Retina (tissue), 1 donor: Measurements from ENCODE around the gene HOXA3.
A peak's percentile ranks its signal among the peaks of the same experiment; 100 is the strongest.

ENCODE experiments used
- DNase-seq: peaks from one replicate; pipeline ENCODE4 v3.0.0-alpha.2; 2016

HOXA3 gene

DNA sequence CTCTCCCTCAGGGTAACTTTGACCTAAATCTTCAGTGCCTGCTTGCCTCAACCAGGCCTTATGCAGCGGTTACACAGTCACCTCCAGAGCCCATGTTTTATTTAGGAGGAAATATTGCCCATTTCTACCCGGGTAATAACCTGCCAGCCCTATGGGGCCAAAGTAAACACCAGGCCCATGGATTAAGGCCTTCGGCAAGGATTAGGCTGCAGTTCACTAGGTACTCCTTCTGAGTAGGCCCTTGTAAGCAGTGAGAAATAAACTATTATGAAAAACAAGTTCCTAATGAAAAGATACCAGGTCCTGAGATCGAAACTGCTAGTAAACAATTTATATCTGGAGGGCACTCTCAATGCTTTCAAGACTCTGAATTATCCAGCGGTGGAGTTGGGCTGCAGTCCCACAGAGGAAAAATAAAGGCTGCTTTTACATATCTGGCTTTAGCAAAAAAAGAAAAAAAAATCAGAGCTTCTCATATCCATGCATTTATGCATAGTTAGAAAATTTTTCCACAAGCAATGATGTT lies 25.5 kb upstream of the HOXA3 start:
- no peak for DNase-seq

DNA sequence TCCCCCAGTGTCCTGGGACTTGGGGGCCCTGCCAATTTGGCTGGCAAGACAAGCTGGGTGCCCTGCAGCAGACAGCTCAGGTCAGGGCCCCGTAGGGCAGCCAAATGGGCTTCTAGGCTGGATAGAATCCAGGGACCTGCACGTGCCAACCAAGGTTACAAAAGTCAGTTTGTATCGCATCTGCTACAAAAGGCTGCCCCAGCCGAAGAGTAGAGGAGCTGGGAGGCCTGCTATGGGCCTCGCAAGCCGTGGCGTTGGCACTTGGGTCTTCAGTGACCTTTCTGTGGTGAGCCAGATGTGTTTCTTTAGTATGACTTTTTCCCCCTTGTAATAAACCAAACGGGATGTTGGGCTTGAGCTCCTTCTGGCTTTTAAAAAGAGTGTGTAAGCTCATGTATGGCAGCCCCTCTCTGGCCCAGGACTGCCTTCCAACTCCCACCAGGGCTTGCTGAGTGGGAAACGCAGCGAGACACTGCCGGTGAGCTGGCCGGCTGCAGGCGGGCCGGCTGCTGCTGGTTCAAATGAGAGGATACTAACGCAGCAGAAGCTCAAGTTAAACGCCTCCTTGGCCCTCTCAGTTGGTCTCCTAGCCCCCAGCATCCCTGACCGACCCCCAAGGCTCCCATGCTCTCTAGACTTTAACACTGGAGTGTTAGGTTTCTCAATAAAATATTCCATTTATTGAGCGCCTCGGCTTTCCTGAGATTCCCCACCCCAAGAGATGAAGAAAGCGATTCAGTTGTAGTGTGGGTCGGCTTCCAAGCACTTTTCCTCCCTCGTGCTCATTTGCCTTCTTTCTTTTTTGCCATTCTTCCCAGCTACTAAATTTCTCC lies 24.8 kb upstream of the HOXA3 start:
- no peak for DNase-seq

DNA sequence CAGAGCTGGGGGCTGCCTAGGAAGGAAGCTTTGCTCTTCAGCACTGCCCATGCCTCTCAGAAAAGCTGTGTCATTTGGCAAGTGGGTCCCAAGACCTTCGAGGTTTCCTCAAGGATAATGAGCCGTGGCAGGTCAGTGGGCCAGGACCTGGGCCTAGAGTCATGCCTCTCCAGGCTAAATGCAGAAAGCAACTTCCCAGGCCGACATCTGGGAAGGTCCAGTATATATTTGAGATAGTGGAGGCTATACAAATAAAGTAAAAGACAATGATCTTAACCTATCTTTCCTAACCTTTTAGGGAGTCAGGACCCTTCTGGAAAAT lies 24.1 kb upstream of the HOXA3 start:
- no peak for DNase-seq

DNA sequence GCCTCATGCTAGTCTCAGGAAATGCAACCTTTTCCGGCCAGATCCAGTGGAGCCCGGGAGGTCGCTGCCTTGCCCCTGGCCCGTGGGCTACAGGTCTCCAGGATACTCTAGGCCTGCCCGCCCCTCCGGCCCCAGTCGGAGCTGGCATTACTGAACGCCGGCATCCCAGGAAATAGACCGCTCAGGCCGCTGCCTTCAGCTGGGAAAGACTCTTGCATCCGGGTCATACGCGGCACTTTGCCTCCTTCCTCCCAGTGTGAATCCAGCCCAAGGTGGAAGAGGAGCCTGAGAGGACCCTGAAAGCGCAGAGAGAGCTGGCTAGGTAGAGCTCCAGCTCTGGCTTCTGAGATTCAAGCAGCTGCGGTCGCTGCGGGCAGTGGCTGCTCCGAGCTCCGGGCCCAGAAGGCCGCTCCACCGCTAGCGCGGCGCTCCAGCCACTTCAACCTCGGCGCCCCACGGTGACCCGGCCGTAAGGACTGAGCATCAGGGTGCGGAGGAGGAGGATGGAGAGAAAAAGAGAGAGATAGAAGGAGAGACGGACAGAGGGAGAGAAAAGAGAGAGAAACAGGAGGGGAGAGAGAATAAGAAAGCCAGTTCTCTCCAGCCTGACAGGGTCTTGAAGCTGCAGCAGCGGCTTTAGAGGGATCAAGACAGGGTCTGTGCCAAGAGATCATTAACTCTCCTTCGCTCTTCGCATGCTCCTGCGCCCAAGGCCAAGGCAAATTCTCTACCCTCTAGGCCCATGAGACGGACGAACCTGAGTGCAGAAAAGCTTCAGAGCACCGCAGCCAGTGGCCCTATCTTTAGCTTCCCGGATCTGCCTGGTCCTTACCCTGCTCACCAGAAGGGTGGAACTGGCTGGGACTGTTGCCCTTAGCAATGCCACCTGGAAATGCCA lies 23.5 kb upstream of the HOXA3 start:
- DNase-seq = peak; percentile 67

DNA sequence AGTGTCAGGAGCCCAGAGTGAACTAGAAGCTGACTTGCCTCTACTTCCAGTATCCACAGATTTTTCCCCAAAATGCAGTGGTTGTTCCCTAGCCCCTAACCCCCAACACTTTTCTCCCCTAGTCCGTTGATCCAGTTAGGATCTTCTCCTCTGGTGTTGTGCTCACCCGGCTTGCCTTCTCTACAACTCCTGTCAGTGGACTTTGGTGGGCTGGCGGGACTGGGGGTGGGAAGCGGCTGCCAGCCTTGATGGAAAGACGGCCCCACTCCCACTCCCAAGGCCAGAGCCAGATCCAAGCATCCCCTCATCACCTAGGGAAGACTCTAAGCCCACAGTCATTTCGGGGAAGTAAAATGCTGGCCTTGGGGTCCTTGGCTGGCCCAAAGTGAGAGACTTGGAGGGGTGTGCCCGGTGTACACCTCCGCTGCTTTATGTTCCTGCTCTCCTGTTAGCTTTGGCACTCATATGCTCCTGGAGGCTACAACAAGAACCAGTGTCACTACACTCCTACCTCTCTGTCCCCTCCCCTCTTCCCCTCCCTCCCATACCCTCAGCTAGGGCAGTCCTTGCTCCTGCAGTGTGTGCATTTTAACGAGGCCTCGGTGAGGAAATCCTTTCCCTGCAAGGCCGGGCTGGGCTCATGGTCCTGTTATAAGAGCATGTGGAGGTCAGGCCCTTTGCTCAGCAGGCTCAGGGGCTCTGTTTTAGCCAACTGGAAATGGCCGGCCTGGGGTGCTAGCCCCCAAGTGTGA lies 22.7 kb upstream of the HOXA3 start:
- DNase-seq = no peak

DNA sequence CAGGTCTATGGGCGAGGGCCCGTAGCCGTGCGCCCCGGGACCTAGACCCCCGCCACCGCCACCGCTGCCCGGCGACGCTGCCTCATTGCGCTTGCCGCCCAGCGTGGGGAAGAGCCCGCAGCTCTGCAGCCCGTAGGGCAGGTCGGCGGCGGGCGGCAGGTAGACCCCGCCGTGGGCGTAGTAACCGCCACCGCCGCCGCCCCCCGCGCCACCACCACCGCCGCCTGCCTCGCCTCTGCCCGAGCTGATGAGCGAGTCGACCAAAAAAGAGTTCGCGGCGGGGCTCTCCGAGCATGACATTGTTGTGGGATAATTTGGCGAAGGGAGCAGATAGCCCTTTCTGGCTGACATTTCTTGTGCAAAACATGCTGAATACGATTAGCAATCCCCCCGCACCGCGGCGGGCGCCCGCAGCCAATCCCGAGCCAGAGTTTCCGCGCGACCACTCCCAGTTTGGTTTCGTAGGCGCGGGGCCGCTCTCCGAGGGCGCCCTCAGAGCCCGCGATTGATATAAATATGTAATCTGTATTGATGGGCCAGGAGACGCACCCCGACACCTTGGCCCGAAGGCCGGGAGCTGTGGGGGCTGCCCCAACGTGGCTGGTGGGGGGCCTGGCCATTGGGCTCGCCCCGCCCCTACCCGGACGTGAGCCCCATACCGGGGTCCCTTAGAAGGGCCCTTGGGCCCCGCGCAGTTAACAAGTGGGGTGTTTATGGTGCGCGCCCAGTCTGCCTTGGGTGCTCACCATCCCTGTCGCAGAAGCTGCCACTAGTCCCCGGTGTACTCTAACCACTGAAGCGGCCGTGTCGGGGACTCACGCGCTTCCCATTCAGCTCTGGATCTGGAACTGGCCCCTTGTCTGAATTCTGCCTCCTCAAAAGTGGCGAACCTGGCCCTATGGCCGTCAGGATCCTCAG lies 21.8 kb upstream of the HOXA3 start, which contains the start of gene HOXA10:
Gene HOXA10, minus strand, starts transcription at position 365 of the 918 bp plus-strand sequence. Its CDS starts 14 bp downstream, at position 351.
- DNase-seq = peak; percentile 43

DNA sequence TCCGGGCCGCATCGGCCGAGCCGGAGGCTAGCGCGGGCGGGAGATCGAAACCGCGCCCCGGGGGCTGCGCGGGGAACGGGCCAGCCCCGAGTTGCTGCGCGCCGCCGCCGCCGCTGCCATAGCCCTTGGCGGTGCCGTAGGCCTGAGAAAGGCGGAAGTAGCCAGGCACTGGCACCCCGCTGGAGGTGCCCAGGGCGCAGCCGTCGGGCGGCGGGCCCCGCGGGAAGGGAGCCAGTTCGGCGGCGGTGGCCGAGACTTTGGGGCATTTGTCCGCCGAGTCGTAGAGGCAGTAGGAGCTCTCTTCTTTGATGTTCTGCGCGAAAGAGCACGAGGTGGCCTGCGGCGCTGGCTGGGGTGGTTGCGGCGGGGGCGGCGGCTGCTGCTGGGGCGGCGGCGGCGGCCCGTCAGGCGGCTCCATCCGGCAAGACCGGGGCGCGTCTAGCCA lies 21.1 kb upstream of the HOXA3 start:
- DNase-seq = no peak

DNA sequence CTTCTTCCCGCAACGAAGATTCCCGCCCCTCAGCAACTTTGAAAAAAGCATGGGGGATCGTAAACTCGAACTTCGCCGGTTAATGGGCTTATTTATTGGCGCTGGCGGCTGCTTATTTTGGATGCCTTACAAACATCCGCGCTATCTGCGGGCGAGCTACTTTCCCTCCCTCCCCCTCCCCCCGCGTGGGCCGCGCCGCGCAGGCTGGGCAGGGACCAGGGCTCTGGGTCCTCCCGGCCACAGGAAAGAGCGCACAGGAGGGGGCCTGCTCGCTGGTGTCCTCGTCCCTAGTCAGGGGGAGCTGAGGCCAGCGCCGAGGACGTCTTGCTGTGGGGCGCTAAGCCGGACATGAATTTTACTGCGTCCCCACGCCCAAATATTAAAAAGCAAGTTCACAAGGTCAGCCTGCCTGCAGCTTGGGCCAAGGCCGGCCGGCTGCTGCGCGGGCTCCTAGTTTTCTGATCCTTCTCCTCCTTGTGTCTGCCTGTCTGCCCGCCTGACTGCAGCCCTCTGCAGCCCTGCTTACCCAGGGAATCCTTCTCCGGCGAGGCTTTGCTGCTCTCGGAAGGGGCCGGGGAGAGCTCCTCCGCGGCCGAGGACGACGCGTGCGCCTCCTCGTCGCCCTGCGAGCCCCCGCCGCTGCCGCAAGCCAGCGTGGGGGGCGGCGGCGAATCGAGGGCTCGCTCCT lies 20.6 kb upstream of the HOXA3 start:
- DNase-seq = peak; percentile 76

DNA sequence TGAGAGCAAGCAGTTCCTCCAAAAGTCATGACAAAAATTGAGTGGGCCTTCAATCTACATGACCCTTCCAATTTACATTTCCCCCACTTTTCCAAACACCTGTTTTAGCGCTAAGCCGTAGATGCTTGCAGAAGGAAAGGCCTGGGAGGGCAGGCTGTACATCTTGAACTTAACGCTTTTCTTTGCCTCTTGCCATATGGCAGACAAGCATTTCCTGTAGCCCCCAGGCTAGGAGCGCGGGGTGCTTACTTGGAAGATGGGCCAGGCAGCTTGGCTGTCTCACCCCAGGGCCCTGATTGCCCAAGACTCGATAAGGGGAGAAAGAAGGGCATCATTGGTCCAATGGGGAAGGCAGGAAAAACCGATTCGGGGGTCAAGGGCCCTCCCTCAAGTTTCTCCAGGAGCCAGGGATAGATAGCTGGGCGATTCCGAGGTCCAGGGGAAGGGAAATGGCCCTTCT lies 20.0 kb upstream of the HOXA3 start:
- no peak for DNase-seq

DNA sequence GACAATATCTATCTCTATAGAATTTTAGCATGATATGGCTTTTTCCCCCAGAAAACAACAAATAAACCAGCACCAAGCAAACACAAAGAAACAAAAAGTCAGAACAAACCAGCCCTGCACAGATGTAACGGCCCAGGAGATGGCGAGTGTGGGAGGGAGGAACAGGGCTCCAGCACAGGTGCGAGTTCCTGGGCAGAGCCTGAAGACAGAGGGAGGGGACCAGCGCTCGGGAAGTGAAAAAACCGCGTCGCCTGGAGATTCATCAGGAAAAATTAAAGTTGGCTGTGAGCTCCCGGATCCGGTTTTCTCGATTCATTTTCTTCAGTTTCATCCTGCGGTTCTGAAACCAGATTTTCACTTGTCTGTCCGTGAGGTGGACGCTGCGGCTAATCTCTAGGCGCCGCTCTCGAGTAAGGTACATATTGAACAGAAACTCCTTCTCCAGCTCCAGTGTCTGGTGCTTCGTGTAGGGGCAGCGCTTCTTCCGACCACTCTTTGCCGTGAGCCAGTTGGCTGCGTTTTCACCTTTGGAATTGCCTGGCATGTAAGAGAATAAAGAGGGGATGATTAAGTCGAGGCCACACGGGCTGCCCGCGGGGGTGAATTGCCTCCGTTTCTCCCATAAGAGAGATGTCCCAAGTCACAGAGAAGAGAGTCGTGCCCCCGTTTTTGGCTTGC lies 19.4 kb upstream of the HOXA3 start:
- DNase-seq = no peak

DNA sequence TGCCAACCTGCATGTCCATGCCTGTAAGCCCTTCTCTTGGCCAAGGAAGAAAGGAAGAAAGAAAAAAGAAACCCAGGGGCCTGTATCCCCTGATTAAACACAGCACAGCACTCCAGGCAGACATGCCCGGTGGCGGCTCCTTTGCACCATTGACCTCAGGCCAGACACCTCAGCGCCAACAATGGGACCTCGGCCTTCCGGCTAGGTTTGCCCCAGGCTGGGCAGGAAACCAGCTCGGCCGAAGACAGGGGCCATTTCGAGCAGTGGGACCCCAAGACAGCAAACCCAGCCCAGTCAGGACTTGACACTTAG lies 18.9 kb upstream of the HOXA3 start:
- DNase-seq = no peak

DNA sequence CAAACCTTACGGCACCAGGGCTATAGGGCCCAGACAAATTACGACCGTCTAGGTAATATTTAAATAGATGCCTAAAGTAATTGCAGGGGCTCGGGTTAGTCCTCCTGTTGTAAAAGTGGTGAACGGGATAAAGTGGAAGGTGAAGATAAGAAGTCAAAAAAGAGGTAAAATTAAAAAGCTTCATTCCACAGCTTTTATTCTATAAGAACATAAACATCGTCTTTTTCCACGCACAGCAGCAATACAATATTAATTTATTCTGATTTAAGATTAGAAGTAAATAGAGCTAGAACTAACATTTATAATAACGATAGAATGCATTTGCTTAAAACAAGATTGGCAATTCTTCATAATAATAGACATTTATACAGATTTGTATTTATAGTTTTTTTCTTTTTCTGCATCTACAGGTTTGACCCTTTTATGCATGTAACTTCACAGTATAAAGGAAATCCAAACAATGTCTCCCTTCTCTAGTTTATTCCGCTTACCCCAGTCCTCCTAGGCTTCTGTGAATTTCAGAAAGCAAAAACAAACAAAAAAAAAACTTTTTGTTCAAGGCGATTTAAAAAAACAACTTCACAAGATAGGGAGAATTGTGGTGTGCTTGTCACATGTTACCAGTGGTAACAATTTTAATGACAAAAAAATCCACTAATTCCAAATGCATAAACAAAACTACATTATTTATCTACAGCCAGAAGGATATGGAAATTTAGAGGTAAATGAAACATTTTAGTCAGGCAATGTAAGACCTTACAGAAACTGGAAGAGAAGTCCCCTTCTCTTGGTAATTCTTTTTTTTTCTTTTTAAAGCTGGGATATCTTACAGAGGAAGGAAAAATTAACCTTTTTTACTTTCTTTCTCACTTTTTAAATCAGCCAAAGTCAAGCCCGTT lies 18.3 kb upstream of the HOXA3 start:
- no peak for DNase-seq

DNA sequence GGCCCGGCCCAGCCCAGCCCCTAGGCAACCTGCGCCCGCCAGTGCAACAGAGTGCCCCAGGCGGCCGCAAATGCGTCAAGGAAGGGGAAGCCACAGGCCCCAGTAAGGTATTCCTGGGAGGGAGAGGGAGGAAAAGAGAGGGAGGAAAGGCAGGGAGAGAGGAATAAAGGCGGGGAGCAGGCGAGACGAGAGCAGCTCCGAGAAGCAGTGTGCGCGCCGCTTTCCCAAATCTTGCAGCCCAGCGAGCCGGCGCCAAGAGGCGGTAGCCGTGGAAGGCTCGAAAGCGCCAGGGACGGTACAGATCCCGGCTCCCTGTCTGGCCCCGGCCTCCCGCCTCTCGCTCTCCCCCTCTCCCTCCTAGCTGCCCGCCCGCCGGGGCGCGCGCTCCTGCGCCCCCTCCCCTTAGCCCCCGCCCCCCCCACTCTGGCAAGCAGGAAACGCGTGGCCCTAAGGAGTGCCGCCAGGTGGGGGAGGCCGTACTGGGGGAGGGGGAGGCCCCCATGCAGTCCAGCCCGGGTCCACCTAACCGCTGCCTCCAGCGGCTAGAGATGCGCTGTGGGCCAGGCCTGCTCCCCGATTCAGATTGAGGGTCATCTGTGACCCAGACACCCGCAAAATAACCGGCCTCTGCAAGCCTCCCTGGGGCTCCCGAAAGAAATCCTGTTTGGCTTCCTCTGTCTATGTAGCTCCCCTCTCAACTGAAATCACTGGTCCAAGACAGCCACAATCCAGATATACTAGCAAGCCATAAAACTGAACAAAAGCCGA lies 17.5 kb upstream of the HOXA3 start:
- no peak for DNase-seq

DNA sequence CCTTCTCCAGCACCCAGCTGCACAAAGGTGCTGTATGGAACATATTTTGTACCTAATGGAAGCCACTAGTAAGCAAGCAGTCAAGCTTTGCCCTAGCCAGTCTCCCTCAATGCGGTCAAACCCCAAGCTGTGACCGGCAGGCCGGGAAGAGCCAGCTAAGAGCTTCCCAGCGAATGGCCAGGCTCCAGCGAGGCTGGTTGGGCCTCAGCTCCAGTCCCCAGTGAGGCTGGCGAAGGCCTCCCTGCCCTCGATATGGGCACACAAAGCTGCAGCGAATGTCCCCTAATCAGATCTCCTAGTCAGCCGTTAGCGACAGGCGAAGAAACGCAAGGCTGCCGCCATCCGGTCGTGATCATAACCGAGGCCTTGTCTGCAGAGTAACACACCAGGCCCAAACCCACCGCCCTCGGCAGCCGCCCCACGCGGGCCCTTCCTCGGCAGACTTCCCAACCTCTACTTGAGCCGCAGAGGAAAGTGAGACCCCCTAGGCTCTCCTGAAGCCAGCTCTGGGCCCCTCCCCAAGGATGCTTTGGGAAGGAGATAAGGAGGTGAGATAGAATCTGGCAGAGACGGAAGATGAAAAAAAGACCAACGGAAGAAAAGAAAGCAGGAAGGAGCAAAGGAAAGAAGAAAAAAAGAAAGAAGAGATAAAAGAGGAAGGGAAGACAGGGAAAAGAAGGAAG lies 16.0 kb upstream of the HOXA3 start:
- DNase-seq = no peak

DNA sequence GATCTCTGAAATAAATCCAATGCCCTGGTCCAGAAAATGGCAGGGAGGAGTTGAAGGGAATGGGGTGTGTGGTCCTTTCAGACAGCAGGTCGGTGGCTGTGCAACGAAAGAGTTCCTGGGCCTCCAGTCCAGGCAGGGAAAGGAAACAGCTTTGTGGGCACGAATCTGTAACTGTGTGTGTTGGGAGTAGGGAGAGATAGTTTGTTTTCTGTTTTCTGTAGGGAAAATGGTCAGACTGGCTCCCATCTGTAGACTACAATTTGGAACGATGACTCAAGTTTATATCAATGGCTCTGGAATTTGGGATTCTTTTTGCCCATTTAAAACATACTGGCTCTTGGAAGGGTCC lies 15.5 kb upstream of the HOXA3 start:
- no peak for DNase-seq

DNA sequence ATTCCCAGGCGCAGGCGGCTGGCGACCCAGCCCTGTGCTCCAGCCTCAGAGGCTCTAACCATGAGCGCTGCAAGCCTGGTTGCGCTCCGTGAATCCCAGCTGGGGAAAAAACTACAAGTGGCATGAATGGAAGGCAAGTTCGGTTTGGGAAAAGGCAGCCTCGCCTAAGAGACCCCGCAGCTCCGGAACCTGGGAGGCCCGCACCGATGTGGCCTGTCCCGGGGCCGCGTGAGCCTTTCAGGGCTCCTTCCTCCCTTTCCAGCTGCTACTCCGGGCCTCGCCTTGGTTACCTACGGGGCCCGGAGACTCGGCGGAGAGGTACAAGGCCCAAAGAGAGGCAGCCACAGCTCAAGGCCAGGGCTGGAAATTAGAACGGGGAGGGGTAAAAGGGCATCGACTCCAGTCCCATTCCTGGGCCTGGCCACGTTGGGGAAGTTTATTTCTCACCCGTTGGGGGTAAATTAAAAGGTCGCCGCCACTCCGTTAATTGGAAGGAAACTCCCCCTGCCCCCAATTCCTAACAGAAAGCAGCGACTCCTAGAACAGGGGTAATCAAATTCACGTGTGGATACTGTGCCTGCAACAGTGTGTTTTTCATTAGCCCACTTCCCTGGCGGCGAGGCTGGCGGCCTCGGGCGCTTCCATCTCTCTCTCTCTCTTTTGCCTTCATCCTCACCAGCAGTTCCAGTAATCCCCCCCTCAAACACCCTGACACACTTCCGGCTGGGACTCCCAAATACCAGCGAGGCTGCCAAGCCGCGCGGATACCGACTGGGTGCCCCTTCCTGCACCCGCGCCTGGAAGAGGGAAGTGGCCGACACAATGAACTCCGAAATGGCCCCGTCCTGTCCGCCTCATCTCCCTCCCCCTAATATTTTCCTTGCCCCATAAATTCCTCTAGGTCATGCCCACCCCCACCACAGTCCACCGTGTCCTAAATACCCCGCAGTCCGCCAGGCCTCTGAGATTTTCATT lies 14.4 kb upstream of the HOXA3 start:
- DNase-seq = peak; percentile 77

DNA sequence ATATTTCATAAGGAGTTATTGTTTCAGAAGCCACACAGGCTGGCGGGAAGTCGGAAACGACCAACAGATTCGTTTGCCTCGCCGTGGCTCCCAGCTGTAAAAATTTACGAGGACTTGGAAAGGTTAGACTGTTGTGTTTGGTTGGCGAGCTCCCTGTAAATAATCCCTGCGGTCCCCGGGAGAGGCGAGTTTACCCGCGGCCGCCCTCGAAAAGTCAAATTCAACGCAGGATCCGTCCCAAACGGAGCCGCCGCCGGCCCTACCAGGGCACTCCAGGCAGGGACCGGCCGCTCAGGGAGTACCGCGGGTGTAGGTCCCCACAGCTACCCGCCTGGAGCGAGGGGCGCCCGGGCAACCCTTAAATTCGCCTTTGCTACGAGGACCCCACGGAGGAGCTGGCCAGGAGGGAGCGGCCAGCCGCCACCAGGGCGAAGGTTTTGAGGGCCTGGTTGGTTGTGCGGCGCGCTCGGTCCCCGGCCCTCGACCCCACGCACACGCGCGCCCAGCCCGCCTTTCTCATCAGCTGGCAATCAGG lies 13.7 kb upstream of the HOXA3 start:
- DNase-seq = no peak
